A673 (cell line): ENCODE data around the gene DTX2.
"Not testable (repeated sequence)": the region's sequence is repeated elsewhere in the genome, so short reads cannot be mapped to it uniquely, and the experiment has no call there.

Experiments used
- EZH2 ChIP-seq: fragments of 200-600 bp; sonication (generic); IDR thresholded peaks from 2 replicates; pipeline ENCODE4 v1.6.1; 2017; ENCODE audit warnings: borderline replicate concordance, low read depth, mild to moderate bottlenecking, mixed read lengths, antibody characterized with exemption, low read length; ENCODE audit not compliant: poor library complexity, severe bottlenecking
- TF ChIP-seq, protein P1 (sequence below): fragments of 300-800, 200-600 bp; sonication (generic); conservative IDR thresholded peaks from 2 replicates; pipeline ENCODE4 v1.5.1; 2017; ENCODE audit warnings: low read depth, mild to moderate bottlenecking, antibody characterized with exemption, low read length, moderate library complexity, mixed read lengths

DNA sequence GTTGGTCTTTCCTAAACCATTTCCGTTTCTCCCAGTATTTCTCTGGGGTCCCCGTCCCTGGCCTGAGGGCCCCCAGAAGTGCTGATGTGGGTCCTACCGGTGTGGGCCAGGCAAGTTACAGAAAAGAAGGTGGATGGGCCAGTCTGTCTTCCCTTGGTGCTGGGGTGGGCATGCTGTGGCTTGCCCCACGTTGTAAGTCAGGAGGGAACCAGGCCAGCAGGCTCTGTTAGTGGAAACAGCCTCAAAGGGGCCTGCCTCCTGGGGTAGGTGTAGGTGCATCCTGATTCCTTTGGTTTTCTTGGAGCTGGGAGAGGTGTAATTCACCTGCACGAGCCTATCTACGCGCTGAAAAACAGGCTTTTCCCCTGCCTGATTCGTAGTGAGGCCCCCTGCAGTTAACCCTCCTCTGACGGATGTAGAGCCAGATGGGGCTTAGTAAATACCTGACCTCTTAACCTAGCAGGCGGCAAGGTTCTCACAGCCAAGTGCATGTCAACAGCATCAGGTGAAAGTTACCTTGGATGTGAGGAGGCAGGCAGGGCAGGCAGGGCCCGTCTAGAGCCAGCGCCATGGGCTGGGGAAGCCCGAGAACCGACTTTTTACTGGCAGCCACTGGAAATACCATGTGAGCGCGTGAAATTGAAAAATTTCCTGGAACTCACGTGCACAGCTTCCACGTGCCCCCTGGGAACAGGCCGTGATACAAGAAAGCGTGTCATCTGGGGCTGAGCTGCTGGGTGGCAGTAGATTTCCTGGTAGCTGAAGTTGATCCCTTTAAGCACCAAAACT, 24.5 kb downstream of the DTX2 start:
- TF ChIP-seq, protein P1, sequence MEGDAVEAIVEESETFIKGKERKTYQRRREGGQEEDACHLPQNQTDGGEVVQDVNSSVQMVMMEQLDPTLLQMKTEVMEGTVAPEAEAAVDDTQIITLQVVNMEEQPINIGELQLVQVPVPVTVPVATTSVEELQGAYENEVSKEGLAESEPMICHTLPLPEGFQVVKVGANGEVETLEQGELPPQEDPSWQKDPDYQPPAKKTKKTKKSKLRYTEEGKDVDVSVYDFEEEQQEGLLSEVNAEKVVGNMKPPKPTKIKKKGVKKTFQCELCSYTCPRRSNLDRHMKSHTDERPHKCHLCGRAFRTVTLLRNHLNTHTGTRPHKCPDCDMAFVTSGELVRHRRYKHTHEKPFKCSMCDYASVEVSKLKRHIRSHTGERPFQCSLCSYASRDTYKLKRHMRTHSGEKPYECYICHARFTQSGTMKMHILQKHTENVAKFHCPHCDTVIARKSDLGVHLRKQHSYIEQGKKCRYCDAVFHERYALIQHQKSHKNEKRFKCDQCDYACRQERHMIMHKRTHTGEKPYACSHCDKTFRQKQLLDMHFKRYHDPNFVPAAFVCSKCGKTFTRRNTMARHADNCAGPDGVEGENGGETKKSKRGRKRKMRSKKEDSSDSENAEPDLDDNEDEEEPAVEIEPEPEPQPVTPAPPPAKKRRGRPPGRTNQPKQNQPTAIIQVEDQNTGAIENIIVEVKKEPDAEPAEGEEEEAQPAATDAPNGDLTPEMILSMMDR = not testable (repeated sequence)
- TF ChIP-seq EZH2 = not testable (repeated sequence)
